Measurements from ENCODE around the gene SARS1.
"Not testable (repeated sequence)": the region's sequence is repeated elsewhere in the genome, so short reads cannot be mapped to it uniquely, and the experiment has no call there.

SARS1 gene

DNA sequence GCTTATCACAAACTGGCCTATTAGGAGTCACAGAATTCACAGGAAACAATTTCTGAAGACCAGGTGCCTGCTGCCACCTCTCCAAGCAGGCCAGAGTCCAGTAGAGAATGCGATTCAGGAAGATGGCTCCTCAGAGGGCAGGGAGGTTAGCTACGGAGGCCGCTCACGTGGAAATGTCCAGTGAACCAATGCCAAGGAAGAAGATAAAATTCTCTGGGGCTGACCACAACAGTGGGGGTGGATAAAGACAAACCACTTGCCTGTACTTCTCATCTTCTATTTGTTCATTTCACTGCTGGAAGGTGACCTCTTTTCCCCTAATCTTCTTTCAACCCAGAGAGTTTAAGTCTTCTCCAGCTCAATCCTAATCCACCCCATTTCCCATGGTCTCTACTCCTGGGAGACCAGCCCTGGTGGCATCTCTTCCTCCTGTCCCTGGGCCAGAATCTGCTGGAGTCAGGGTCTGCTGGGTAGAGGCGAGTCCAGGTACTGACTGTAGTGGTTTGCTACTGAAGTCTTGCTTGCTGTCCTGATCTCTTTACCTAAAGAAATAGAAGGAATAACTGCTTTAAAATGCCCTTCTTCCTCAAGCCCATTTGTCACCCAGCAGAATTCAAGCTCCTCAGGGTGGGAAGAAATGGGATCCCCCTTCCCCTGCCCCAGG is 66.0 kb downstream of the SARS1 start:
- no peak for DNase-seq

- DNase-seq = no peak
Measured at GRCh38 chr1:109280862-109281261, 67.1 kb downstream of the SARS1 start.

- DNase-seq = no peak
Measured at GRCh38 chr1:109281680-109282496, 68.2 kb downstream of the SARS1 start.

- DNase-seq = no peak
Measured at GRCh38 chr1:109282497-109282951, 68.8 kb downstream of the SARS1 start.

GRCh38 chr1:109282952-109283747 is 69.4 kb downstream of the SARS1 start, which contains the start of gene PSRC1:
TSS of gene PSRC1 (minus strand) at chr1:109283145.
- DNase-seq = peak; percentile 97

GRCh38 chr1:109283748-109284600 is 70.3 kb downstream of the SARS1 start:
- DNase-seq = no peak

GRCh38 chr1:109286762-109287161 is 73.0 kb downstream of the SARS1 start:
- not testable (repeated sequence) for DNase-seq

All from fibroblast of skin of right biceps (primary cell).